CD8-positive, alpha-beta memory T cell (primary cell): ENCODE results near the gene RNF144B. TPM values are rescaled to one million over a fixed set of nuclear protein-coding genes. Genes with fewer than 3 reads are reported as not detected.

Experiments
- CTCF ChIA-PET: fragments of 350-600 bp; sonication (Branson Sonifier 250); formaldehyde crosslinking; loops from one replicate; lab custom pipeline; 2021; ENCODE audit warnings: antibody characterized with exemption; lab: Charles Lee
- POLR2A ChIA-PET: fragments of 350-600 bp; sonication (Branson Sonifier 250); formaldehyde crosslinking; loops from one replicate; lab custom pipeline; 2021; ENCODE audit warnings: antibody characterized with exemption; lab: Charles Lee
- DNase-seq, 5 donors: peaks; one replicate each; pipeline versions ENCODE4 v3.0.0 to v3.0.0-alpha.2; 2020 to 2022; ENCODE audit warnings: mixed read lengths in 1 of 5
- H3K27ac ChIP-seq: one replicate; pipeline ENCODE4 v1.7.0; 2013; ENCODE audit warnings: low read depth, mild to moderate bottlenecking, low read length, moderate library complexity
- H3K27me3 ChIP-seq: 2 replicates; pipeline ENCODE4 v1.7.0; 2013; ENCODE audit warnings: low read length, mild to moderate bottlenecking; ENCODE audit not compliant: insufficient read depth, poor library complexity, severe bottlenecking
- H3K36me3 ChIP-seq: 2 replicates; pipeline ENCODE4 v1.7.0; 2013; ENCODE audit warnings: mild to moderate bottlenecking, low read length, moderate library complexity; ENCODE audit not compliant: insufficient read depth
- H3K4me1 ChIP-seq: 2 replicates; pipeline ENCODE4 v1.7.0; 2013; ENCODE audit warnings: mild to moderate bottlenecking, low read length, moderate library complexity; ENCODE audit not compliant: insufficient read depth
- H3K4me3 ChIP-seq: 2 replicates; pipeline ENCODE4 v1.7.0; 2013; ENCODE audit warnings: mild to moderate bottlenecking, low read length
- H3K9me3 ChIP-seq: 2 replicates; pipeline ENCODE4 v1.7.0; 2013; ENCODE audit warnings: mild to moderate bottlenecking, low read length
- H3K27ac Mint-ChIP-seq, 8 donors: one replicate each; pipeline ENCODE4 v1.8.0; 2020 to 2021; ENCODE audit warnings: mixed read lengths in 8 of 8, mild to moderate bottlenecking in 6 of 8, inconsistent platforms in 3 of 8, moderate library complexity in 3 of 8
- H3K27me3 Mint-ChIP-seq, 2 donors: one replicate each; pipeline ENCODE4 v1.8.0; 2020 to 2021; ENCODE audit warnings: mixed read lengths in 2 of 2, mild to moderate bottlenecking in 1 of 2, moderate library complexity in 1 of 2
- H3K36me3 Mint-ChIP-seq, 3 donors: one replicate each; pipeline ENCODE4 v1.8.0; 2020 to 2021; ENCODE audit warnings: mixed read lengths in 3 of 3, inconsistent platforms in 1 of 3, mild to moderate bottlenecking in 1 of 3
- H3K4me1 Mint-ChIP-seq, 3 donors: one replicate each; pipeline ENCODE4 v1.8.0; 2020 to 2021; ENCODE audit warnings: mixed read lengths in 3 of 3, inconsistent platforms in 1 of 3, mild to moderate bottlenecking in 1 of 3
- H3K4me3 Mint-ChIP-seq, 7 donors: one replicate each; pipeline ENCODE4 v1.8.0; 2020 to 2021; ENCODE audit warnings: mixed read lengths in 7 of 7, mild to moderate bottlenecking in 6 of 7, moderate library complexity in 4 of 7, inconsistent platforms in 2 of 7
- H3K9me3 Mint-ChIP-seq, 5 donors: one replicate each; pipeline ENCODE4 v1.8.0; 2020 to 2022; ENCODE audit warnings: mixed read lengths in 5 of 5, mild to moderate bottlenecking in 3 of 5, moderate library complexity in 2 of 5, inconsistent platforms in 1 of 5
- polyA plus RNA-seq: library from polyadenylated mRNA; unstranded; fragments of 300-500 nt; fragmentation: Illumina TruSeq; gene quantifications from one replicate; pipeline ENCODE4 v1.2.3, GENCODE V29; 2021
- total RNA-seq, 2 experiments: library from RNA; stranded (reverse); gene quantifications; one replicate each; pipeline ENCODE4 v1.2.3, GENCODE V29; 2021

Gene RNF144B
- total and polyA plus RNA-seq, 3 experiments from 2014 or later = 0.98 to 1.3 (median 1.2) TPM

GRCh38 chr6:18469536-18469935, 82.4 kb downstream of the RNF144B start:
- no peaks in the 10 kb centered on the region for H3K4me1 Mint-ChIP-seq
- H3K27me3 Mint-ChIP-seq = peaks cover 2 to 4% of the 10 kb centered on the region in 2 donors
- POLR2A ChIA-PET = no interaction called here
- H3K36me3 ChIP-seq = no peaks in the 10 kb centered on the region
- H3K27ac ChIP-seq = no peak overlapping the region
- no peaks in the 10 kb centered on the region for H3K9me3 ChIP-seq
- H3K27ac Mint-ChIP-seq = no peak overlapping the region
- H3K27me3 ChIP-seq = no peaks in the 10 kb centered on the region
- H3K36me3 Mint-ChIP-seq = peaks cover 14 to 24% (median 20%) of the 10 kb centered on the region in 3 donors
- H3K4me3 Mint-ChIP-seq = no peak overlapping the region
- no peaks in the 10 kb centered on the region for H3K9me3 Mint-ChIP-seq
- no peaks in the 10 kb centered on the region for H3K4me1 ChIP-seq
- no peak overlapping the region for H3K4me3 ChIP-seq
- CTCF ChIA-PET = no interaction called here
- no peak for DNase-seq

- ChIA-PET CTCF (no interaction called here), POLR2A (no interaction called here)
Measured at GRCh38 chr6:18471232-18471964, 84.2 kb downstream of the RNF144B start.

GRCh38 chr6:18472941-18473340, 85.8 kb downstream of the RNF144B start:
- H3K27me3 ChIP-seq = no peaks in the 10 kb centered on the region
- H3K27ac ChIP-seq = no peak overlapping the region
- no peaks in the 10 kb centered on the region for H3K36me3 ChIP-seq
- Mint-ChIP-seq H3K4me3 (no peak overlapping the region), H3K4me1 (no peaks in the 10 kb centered on the region), H3K27me3 (peaks cover 2 to 9% of the 10 kb centered on the region in 2 donors), H3K9me3 (no peaks in the 10 kb centered on the region), H3K36me3 (peaks cover 0 to 4% (median 2%) of the 10 kb centered on the region in 3 donors), H3K27ac (no peak overlapping the region)
- H3K4me3 ChIP-seq = no peak overlapping the region
- POLR2A ChIA-PET = no interaction called here
- CTCF ChIA-PET = no interaction called here
- DNase-seq = no peak
- H3K9me3 ChIP-seq = no peaks in the 10 kb centered on the region
- no peaks in the 10 kb centered on the region for H3K4me1 ChIP-seq

More at GRCh38 chr6:18471232-18471964, 84.2 kb downstream of the RNF144B start:
- Histone ChIP-seq H3K4me1 (no peaks in the 10 kb centered on the region), H3K36me3 (no peaks in the 10 kb centered on the region), H3K27ac (no peak overlapping the region), H3K27me3 (no peaks in the 10 kb centered on the region), H3K9me3 (no peaks in the 10 kb centered on the region), H3K4me3 (no peak overlapping the region)
- Mint-ChIP-seq H3K4me1 (no peaks in the 10 kb centered on the region), H3K36me3 (peaks cover 4 to 14% (median 8%) of the 10 kb centered on the region in 3 donors), H3K27me3 (peaks cover 2 to 8% of the 10 kb centered on the region in 2 donors), H3K4me3 (no peak overlapping the region), H3K27ac (no peak overlapping the region), H3K9me3 (no peaks in the 10 kb centered on the region)
- no peak for DNase-seq

- ChIA-PET POLR2A (no interaction called here), CTCF (no interaction called here)
- Mint-ChIP-seq H3K27me3 (peaks cover 2 to 9% of the 10 kb centered on the region in 2 donors), H3K4me3 (no peak overlapping the region), H3K36me3 (no peaks in the 10 kb centered on the region), H3K4me1 (no peaks in the 10 kb centered on the region), H3K27ac (no peak overlapping the region), H3K9me3 (no peaks in the 10 kb centered on the region)
- Histone ChIP-seq H3K27me3 (no peaks in the 10 kb centered on the region), H3K36me3 (no peaks in the 10 kb centered on the region), H3K9me3 (no peaks in the 10 kb centered on the region), H3K4me3 (no peak overlapping the region), H3K27ac (no peak overlapping the region), H3K4me1 (no peaks in the 10 kb centered on the region)
- no peak for DNase-seq
Measured at GRCh38 chr6:18473755-18474154, 86.6 kb downstream of the RNF144B start.

- H3K4me3 ChIP-seq = no peak overlapping the region
- H3K9me3 ChIP-seq = no peaks in the 10 kb centered on the region
- DNase-seq = no peak
- H3K36me3 Mint-ChIP-seq = no peaks in the 10 kb centered on the region
- no peak overlapping the region for H3K4me3 Mint-ChIP-seq
- POLR2A ChIA-PET = no interaction called here
- H3K27ac ChIP-seq = no peak overlapping the region
- H3K36me3 ChIP-seq = no peaks in the 10 kb centered on the region
- H3K27me3 ChIP-seq = no peaks in the 10 kb centered on the region
- H3K4me1 ChIP-seq = no peaks in the 10 kb centered on the region
- CTCF ChIA-PET = no interaction called here
- no peak overlapping the region for H3K27ac Mint-ChIP-seq
- H3K4me1 Mint-ChIP-seq = no peaks in the 10 kb centered on the region
- peaks cover 3 to 13% of the 10 kb centered on the region in 2 donors for H3K27me3 Mint-ChIP-seq
- no peaks in the 10 kb centered on the region for H3K9me3 Mint-ChIP-seq
Measured at GRCh38 chr6:18477301-18477941, 90.3 kb downstream of the RNF144B start.

- Histone ChIP-seq H3K36me3 (no peaks in the 10 kb centered on the region), H3K9me3 (no peaks in the 10 kb centered on the region), H3K27me3 (no peaks in the 10 kb centered on the region), H3K27ac (no peak overlapping the region), H3K4me3 (no peak overlapping the region), H3K4me1 (no peaks in the 10 kb centered on the region)
- CTCF ChIA-PET = no interaction called here
- Mint-ChIP-seq H3K27me3 (peaks cover 5 to 16% of the 10 kb centered on the region in 2 donors), H3K27ac (no peak overlapping the region), H3K4me3 (no peak overlapping the region), H3K9me3 (no peaks in the 10 kb centered on the region), H3K36me3 (no peaks in the 10 kb centered on the region), H3K4me1 (no peaks in the 10 kb centered on the region)
- POLR2A ChIA-PET = no interaction called here
- no peak for DNase-seq
Measured at GRCh38 chr6:18478610-18479009, 91.5 kb downstream of the RNF144B start.

- POLR2A ChIA-PET = no interaction called here
- peaks cover 12 to 28% of the 10 kb centered on the region in 2 donors for H3K27me3 Mint-ChIP-seq
- DNase-seq = no peak
Measured at GRCh38 chr6:18481870-18482269, 94.7 kb downstream of the RNF144B start.

GRCh38 chr6:18485660-18486435, 98.7 kb downstream of the RNF144B start:
- Histone ChIP-seq H3K27me3 (no peaks in the 10 kb centered on the region), H3K36me3 (no peaks in the 10 kb centered on the region), H3K4me3 (no peak overlapping the region), H3K9me3 (no peaks in the 10 kb centered on the region), H3K4me1 (no peaks in the 10 kb centered on the region), H3K27ac (no peak overlapping the region)
- no peaks in the 10 kb centered on the region for H3K9me3 Mint-ChIP-seq
- no peaks in the 10 kb centered on the region for H3K36me3 Mint-ChIP-seq
- peaks cover 15 to 45% of the 10 kb centered on the region in 2 donors for H3K27me3 Mint-ChIP-seq
- no peak overlapping the region for H3K4me3 Mint-ChIP-seq
- H3K27ac Mint-ChIP-seq = no peak overlapping the region
- ChIA-PET CTCF (no interaction called here), POLR2A (no interaction called here)
- H3K4me1 Mint-ChIP-seq = no peaks in the 10 kb centered on the region
- DNase-seq = no peak

More at GRCh38 chr6:18481870-18482269, 94.7 kb downstream of the RNF144B start:
- Mint-ChIP-seq H3K27ac (no peak overlapping the region), H3K9me3 (no peaks in the 10 kb centered on the region), H3K36me3 (no peaks in the 10 kb centered on the region), H3K4me1 (no peaks in the 10 kb centered on the region), H3K4me3 (no peak overlapping the region)
- Histone ChIP-seq H3K36me3 (no peaks in the 10 kb centered on the region), H3K9me3 (no peaks in the 10 kb centered on the region), H3K4me1 (no peaks in the 10 kb centered on the region), H3K4me3 (no peak overlapping the region), H3K27me3 (no peaks in the 10 kb centered on the region), H3K27ac (no peak overlapping the region)
- CTCF ChIA-PET = no interaction called here
